GM21526 (cell line): ENCODE measurements around the gene TNS3.

Source experiments
- ATAC-seq: cut with Tn5 transposase; IDR thresholded peaks from one replicate; pipeline ENCODE4 v1.9.1; 2021; ENCODE audit warnings: moderate library complexity; ENCODE audit not compliant: unreplicated experiment, low FRiP score

Gene TNS3

DNA sequence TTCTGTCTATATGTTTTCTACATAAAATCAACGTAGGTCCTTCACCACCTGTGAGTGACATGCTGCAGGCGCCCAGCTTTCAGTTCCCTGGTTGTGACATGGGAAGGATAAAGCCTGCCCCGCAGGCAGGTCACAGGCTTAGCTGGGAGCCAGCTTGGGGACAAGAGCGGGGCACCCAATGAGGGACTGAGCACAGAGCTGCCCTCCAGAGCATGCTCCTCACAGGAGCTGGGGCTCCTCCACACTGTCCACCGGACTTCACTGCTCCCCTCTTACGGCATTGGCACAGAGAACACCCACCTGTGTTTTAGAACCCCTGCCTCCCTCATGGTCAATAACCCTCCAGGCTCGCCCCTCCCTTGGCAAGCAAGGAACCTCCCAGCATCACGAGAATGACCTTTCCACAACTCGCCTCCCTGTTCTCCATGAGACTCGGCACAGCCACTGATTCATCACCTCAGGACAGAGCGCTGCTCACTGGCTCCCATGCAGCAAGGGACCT is 187.1 kb downstream of the TNS3 start:
- ATAC-seq, result no peak

DNA sequence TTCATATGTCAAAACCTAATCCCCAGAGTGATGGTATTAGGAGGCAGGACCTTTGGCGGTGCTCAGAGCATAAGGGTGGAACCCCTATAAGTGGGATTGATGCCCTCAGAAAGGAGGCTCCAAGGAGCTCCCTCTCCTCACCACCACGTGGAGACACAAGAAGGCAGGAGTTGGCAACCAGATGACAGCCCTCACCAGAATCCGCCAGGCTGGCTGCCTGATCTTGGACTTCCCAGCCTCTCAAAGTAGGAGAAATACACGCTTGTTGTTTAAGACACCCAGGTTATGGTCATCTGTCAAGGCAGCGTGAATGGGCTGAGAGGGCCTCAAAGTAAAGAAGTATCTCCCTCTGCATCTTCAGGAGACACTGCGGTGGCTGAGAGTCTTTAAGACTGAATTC is 187.7 kb downstream of the TNS3 start:
- ATAC-seq, result no peak

DNA sequence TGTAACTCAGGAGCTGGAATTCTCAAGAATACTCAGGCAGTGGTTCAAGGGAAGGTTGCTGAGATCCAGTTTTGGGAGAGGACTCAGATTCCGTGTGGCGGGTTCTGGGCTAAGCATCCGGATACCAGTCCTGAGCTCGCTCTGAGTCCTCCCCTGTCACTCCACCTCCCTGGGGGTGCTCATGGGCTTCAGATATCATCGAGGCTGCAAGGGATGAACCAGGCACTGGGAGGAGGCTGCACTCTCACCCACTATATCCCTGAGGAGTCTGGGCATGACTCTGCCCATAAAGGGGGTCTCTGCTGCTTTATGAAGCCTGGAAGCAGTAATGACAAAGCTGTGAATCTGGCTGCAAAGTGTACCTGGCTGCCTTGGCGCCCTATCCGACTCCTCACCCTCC is 188.5 kb downstream of the TNS3 start:
- no peak for ATAC-seq

DNA sequence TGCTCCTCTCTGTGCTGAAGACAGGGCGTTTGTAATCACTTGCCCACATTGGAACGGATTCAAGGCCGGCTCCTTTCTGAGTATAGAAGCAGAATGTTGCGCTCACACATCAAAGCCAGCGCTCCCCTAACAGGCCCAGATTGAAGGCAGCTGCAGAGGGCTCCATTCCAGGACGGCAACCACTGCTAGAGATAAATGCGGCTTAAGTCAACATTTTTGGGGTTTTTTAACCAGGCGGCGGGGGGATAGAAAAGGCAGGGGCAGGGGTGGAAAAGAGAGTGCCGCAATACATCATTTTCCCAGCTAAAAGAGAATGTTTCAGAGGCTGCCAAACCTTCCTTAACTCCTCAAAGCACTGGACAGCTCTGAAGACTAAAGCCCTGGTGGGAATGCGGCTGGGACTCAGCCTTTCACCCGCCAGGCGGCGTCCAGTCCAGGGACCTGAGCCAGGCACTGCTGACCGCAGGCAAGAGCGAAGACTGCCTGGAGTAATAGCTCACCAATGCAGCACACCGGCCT is 189.6 kb downstream of the TNS3 start:
- ATAC-seq, result no peak

DNA sequence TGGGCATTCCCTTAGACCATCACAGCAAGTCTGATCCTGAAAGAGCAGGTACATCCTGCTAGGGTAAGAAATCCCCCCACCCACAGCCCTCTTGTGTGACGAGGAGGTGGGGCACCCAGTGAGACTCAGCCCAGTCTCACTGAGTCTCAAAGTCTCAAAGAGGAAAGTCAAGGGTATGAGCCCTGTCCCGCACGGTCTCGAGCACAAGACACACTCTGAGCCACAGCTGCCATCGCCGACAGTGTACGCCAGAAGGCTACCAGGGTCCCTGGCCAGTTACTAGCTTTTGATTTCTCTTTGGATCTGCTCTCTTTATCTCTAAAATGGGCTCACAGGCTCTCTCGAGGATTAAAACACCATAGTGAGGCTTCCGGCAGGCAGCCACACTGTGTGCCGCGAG is 190.2 kb downstream of the TNS3 start:
- ATAC-seq, result no peak

DNA sequence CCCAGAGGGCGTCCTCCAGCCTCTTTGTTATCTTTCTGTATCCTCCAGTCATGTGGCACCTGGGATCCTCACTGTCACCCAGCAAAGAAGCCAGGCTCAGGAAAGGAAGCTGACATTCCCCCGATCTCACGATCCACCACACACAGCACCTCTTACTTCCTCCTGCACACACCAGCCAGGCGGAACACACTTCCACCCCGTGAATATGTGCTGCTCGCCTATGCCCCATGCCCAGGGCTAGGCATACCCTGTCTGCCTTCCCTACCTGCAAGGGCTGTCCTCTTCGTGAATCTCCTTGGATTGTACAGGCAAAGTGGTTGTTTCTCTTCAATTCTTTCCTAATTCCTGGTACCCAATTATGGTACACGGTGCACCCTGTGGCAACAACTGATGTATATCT is 191.0 kb downstream of the TNS3 start:
- no peak for ATAC-seq

DNA sequence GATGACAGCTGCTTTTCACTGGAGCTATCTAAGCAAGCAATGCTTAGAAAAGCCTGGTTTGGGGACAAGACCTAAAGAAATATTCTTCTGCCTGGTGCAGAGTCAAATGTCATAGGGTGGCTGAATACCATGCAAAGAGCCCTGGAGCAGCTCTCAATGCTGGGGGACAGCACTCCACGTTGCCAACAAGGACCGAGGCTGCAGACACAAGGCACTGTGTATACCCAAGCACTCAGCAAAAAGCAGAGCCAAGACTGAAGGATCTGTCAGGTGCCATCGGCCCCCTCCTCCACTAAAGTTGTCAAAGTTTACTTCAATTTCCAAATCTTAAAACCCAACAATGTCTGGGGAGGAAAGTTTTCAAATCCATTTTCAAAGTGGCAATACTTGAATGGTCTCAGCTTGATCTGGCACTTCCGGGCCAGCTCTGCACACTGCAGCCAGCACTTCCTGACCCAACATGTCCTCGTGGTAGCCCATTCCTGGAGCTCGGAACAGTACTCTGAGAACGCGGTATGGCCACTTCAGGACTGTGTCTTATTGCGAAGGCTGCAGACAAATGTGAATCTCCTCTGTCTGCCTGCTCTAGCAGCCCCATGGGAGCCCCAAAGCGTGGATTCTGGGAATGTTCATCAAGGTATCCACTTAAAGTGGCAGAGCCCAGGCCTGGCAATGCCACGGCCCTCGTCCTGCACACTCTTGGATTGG is 191.8 kb downstream of the TNS3 start:
- ATAC-seq, result no peak

DNA sequence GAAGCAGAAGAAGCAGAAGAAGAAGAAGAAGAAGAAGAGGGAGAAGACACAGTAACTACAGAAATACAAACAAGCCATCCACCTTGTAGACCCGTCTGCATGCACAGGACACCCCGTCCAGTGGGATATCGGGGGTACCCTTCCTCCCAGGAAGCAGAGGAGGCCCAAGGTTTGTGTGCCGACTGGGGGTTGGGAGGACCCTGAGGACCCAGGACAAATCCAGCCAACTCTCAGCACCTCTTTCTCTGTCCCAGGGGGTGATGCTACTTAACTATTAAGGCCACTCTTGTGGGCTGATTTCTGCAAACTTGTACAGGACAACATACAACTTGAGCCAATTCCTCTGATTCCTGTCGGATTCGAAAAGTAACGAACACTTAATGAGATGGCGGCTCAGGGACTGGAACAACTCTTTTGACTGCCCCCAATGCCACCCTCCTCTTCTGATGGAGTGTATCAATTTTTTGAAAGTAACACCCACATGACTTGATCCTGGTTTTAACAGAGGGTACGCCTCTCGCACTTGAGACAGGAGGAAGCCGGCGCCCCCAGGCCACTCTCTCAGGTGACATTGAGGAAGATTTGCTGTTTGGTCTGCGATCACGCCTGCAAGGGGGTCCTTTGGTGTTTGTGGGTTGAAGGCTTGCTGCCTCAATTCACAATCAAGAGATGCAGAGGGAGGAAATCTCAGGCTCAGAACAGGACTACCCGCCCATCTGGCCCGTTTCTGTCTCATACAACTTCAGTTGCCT is 192.6 kb downstream of the TNS3 start:
- no peak for ATAC-seq

DNA sequence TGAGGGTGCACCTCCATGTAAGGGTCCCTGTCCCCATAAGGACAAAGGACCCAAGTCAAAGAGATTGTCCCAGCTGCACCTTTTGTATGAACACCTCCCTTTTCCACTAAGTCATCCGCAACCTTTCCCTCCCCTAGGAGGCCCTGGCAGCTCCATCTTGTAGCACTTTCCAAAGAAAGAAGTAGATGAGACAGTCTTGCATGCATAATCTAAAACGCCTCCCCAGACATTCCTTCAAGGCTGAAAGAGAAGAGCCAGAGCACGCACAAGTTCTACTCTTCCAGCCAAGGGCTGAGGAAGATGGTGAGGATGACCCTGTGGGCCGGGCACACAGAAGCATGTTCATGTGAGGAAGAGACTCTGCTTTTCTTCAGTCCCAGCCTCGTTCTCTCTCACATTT is 194.4 kb downstream of the TNS3 start:
- ATAC-seq, result no peak

DNA sequence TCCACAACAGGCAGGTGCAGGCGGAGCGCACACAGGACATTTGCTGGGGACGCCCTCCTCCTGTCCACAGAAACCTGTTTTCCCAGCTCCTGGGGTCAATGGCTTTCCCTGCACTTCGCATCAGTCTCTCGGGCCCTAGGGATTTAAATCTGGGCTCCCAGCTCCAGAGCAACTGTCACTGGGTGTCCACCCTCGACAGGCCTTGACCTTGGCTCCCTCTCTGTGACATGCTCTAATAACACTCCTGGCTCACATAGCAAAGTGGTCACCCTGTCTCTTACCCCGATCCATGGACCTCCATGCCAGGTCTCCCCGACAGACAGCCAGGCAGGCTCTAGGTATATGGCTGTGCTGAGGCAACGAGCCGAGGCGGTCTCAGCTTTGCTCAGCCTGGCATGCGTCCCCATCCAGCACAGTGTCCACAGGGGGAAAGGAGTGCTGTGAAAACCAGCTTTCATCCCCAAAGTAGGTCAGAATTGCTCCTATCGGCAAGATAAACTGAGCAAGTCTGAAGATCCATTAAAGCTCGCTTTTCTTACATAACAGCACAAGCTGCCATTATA is 195.6 kb downstream of the TNS3 start:
- ATAC-seq, result no peak

DNA sequence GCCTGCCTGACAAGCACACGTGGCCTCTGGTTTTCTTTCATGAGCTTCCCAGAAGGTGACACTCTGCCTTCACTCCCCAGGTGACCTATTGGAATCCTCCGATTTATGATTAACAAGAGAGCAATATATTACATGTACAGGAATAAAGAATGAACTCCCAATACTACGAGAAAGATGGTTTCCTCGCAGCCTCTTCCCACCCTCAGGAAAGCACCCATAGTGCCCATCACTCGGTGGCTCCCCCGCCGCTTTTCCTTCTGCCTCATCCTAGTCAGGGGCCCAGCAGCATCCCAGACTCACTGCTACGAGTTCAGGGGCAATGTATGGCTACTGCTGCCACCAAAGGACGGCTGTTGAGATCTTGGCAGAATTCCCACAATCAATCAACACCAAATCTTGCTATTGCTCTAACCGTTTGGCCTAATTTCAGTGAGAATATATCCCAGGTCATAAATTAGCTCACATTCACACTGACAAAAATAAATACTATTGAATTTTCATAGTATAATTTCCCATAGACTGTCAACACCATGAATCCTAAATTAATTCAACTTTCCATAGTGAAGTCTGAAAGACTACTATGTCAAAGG is 196.3 kb downstream of the TNS3 start:
- no peak for ATAC-seq

DNA sequence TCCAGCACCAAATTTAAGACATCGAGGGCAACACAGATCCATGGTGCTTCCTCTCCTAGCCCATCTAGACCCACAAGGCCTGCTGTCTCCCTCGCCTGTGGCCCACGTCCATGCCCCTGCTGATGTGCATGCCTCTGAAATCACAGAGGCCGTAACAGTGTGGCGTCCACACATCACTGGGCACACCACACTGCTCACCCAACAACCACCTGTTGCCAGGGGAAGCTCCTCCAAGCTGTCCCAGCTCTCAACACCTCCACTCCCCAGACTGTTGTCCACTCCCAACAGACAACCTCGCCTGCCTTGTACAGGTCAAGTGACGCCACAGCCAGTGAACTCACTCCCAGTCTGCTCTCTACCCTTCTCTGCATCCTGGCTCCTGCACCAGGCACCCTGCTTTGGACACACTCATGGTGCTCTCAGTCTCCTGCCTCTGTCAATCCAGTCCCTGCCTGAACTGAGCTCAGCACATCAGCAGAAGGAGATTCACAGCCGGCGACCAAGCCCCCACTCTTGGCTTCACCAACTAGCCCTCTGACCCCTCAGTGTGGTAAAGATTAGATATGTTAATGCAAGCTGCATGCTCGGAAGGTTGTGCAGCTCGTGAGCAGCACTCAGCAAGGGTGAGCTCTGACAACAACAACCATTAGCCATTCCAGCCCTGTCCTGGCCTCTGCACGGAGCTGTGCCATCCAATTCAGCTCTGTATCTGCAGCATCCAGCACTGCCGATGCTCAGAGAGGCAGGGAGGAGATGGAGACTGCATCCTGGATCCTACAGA is 197.0 kb downstream of the TNS3 start:
- no peak for ATAC-seq

DNA sequence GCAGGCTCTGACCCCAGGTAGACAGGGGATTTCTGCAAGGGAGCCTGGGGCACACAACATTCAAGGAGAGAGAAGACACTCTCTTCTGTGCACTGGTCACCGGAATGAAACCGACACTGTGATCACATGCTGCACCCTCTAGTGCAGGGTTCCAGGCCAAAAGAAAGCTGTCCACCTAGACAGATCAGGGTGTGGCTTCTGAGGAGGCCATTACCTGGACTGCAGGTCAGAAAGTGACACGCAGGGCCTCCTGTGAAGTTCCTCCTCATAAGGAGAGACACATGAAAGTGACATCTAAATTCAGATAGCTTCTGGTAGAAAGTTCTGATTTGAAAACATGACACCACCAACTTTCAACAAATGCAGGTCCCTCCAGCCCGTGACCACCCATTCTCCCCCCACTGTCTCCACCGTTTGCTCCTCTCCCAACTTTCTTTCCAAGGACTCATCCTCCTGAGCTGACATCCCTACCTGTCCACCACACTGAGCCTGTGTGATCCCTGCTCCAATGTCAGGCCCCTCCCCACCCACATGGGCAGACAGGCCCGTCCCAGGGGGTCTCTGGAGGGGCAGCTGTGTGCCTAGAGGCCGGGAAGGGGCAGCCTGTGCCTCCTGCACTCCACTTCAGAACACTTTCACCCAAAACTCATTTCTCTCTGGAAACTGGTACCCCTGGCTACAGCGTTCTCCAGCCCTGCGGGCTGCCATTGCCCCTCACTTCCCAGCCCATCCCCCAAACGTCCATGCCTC is 198.0 kb downstream of the TNS3 start:
- ATAC-seq, result no peak

DNA sequence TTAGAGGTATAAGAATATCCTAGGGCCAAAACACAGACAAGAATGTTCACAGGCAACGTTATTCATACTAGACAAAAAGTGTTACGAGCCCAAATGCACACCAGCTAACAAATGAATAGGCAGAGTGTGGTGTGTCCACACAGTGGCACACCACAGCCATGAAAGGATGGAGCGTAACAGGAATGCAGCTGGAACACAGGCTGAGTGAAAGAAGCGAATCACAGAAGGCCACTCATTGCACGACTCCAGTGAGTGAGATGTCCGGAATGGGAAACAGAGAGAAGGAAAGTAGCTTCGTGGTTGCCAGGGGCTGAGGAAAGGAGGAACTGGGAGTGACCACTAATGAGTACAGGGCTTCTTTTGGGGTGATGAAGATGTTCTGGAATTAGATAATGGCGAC is 198.8 kb downstream of the TNS3 start:
- ATAC-seq, result no peak

DNA sequence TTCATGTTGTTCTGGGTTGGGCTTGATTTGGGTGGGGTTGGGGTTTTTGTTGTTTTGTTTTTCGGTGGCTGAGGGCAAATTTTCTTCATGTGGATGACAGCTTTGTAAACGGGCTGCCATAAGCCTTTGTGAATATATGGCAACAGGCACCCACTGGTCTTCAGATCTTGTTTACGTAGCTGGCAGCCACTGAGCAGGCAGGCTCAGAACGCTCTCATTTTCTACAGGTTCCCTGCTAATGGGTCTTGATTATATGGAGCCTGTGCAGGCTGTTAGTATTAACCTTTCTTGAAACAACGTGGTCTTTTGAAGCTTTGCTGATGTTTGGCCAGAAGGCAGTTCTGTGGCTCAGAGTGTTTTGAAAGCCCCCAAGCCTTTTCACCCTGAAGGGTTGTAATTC is 199.7 kb downstream of the TNS3 start:
- no peak for ATAC-seq

DNA sequence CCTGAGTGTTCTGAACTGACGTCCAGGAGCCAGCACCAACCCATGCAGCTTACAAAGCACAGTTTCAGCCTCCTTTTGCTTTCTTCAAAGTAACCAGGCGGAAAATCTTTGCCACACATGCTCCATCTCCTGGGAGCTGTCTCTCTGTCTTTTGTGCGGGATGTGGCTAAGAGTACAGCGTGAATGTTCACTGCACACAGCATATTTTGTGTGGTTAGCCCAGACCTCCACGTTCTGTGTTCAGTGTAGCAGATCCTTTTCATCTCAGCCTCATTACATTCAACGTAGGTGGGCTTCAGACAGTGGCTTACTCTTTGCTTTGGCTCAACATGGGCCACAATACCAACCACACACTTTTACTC is 200.8 kb downstream of the TNS3 start:
- ATAC-seq, result no peak

DNA sequence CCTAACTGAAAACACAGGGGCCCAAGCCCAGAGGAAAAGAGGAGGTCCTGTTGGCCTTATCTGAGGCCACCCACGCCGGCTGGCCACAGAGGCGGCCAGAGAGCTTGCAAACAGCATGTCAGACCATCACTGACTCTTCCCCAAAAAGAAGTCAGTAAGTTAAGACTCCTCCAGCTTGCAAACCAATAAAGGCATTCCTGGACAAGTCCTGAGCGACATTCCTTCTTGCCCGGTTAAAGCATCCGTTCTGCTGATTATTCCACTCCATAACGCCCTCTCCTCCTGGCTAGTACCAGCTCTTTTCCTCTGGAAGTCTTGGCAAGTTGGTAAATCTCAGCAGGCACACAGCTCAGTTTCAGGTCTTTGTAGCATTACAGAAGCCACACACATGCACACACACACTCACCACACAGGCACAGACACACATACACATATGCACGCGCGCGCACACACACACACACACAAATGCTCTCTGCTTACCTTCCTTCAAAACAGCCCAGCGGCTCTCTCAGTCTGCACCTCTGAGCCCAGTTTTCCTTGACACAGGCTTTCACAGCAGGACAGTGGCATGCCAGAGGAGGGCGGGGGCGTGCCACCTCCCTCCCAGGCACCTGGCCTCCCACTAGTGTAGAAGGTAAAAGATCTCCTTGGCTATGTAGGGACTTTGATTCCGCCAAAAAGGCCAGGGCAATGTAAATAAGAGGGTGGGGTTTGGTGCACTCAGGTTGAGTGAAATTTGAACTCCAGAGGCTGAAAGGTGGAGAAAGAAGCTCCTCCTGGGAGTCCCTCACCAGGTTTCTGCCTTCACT is 201.4 kb downstream of the TNS3 start:
- ATAC-seq, result no peak

DNA sequence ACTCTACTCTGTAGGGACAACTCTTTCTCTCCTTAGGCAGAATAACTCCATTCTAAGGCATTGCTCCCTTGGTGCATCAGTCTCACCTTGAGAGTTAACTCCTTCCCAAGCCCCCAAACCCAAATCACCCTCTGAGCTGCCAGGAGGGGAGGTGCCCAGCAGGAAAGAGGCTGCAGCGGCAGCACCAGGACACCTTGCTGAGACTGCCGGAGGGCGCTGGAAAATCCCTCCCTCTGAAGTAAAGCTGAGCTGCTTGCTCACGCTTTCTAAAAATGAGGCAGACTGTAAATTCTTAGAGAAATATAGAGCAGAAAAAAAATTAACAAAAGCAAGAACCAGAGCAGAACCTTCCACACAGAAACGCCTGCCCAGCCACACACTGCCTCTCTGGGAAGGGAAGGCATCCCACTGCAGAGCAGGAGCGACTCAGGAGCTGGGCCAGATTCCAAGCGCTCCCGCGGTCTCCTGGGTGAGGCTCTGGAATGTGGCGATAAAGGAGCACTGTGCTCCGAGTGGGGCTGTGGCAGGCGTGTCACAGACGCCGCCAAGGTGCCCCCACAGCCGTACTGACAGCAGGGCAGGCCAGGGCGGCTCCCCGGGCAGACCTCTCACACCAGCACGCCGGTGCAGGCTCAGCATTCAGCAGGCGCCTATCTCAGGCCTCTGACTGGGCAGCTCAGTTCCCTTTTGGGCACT is 202.1 kb downstream of the TNS3 start:
- no peak for ATAC-seq
